ENCODE results near the gene TRAPPC10. TPM values are rescaled to one million over a fixed set of nuclear protein-coding genes. Genes with fewer than 3 reads are reported as not detected.

The TRAPPC10 gene
- total and polyA plus RNA-seq, 2 of the 8 experiments (the other 6 are each of a cell fraction or from before 2014, with no cell fraction given): 18.5 to 29.8 TPM

DNA sequence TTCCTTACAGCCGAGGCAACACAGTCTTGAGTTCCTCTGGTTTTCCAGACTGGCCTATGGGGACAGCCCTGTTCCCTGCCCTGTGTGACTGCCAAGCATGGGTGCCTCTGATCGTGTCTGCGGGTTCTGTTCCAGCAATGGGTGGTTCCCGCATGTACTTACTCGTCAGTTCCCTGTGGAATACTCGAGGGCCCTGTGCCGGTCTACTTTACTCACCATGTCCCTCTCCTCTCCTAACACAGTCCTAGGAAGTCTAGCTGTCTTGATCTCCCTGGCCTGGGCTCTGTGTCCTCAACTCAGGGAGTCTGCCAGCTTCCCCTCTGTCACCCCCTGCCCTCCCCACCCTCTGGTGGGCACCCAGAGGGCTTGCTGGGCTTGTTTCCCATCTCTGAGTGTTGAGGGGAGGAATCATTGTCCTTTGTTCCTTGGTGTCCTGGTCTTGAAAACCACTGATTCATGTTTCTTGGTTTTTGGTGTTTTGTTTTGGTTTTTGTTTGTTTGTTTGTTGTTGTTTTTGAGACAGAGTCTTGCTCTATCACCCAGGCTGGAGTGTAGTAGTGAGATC lies 36.0 kb downstream of the TRAPPC10 start (continued):
- TF ChIP-seq CHD7 (IDR thresholded peaks at IDR 0.05; ENCODE audit: insufficient replicate concordance, low read length) (no peak), HDAC6 (IDR thresholded peaks at IDR 0.05; ENCODE audit: low read depth, low read length) (no peak), EP300 (IDR thresholded peaks at IDR 0.05; ENCODE audit: borderline replicate concordance in 1 of 2, low read depth in 2 of 2, low read length in 2 of 2) (no peak), EGR1 (IDR thresholded peaks at IDR 0.05; ENCODE audit: borderline replicate concordance, low read depth, low read length) (no peak)
